Chondrocyte (in vitro differentiated cells): Measurements from ENCODE around the gene MMP20. TPM values are rescaled to one million over a fixed set of nuclear protein-coding genes. Genes with fewer than 3 reads are reported as not detected.

ENCODE experiments used
- DNase-seq: peaks from one replicate; pipeline ENCODE4 v3.0.0; 2021; ENCODE audit warnings: mixed read lengths, low spot score
- H3K27ac Mint-ChIP-seq: one replicate; pipeline ENCODE4 v1.8.0; 2021; ENCODE audit warnings: mild to moderate bottlenecking, moderate library complexity, mixed read lengths; ENCODE audit not compliant: unreplicated experiment
- H3K27me3 Mint-ChIP-seq: 2 replicates; pipeline ENCODE4 v1.8.0; 2021; ENCODE audit warnings: low read depth, mixed read lengths
- H3K36me3 Mint-ChIP-seq: 2 replicates; pipeline ENCODE4 v1.8.0; 2021; ENCODE audit warnings: low read depth, mixed read lengths
- H3K4me1 Mint-ChIP-seq: 2 replicates; pipeline ENCODE4 v1.8.0; 2021; ENCODE audit warnings: low read depth, mild to moderate bottlenecking, mixed read lengths
- H3K4me3 Mint-ChIP-seq: one replicate; pipeline ENCODE4 v1.8.0; 2021; ENCODE audit warnings: mild to moderate bottlenecking, moderate library complexity, mixed read lengths; ENCODE audit not compliant: unreplicated experiment
- H3K9me3 Mint-ChIP-seq: 2 replicates; pipeline ENCODE4 v1.8.0; 2021; ENCODE audit warnings: low read depth, mixed read lengths
- CTCF ChIP-seq: fragments of 200-600 bp; sonication (generic); IDR thresholded peaks from 2 replicates; pipeline ENCODE4 v1.5.0; 2021; ENCODE audit warnings: antibody characterized with exemption, mild to moderate bottlenecking, moderate library complexity
- total RNA-seq: library from RNA; stranded (reverse); gene quantifications from 3 replicates; pipeline ENCODE4 v1.2.1, GENCODE V29; 2021

MMP20 gene
- total RNA-seq, 1 donor from 2014 or later, result not detected

- peaks cover 2% of the 10 kb centered on the region for H3K4me1 Mint-ChIP-seq
- H3K27ac Mint-ChIP-seq, result no peak overlapping the region
- no peak for TF ChIP-seq CTCF
- no peak overlapping the region for H3K4me3 Mint-ChIP-seq
- no peak for DNase-seq
- H3K36me3 Mint-ChIP-seq, result no peaks in the 10 kb centered on the region
- H3K9me3 Mint-ChIP-seq, result peaks cover 7% of the 10 kb centered on the region
- H3K27me3 Mint-ChIP-seq, result no peaks in the 10 kb centered on the region
Measured at GRCh38 chr11:102575012-102575411, 50.1 kb downstream of the MMP20 start.

GRCh38 chr11:102573851-102574250, 51.3 kb downstream of the MMP20 start:
- no peak for TF ChIP-seq CTCF
- H3K27ac Mint-ChIP-seq, result no peak overlapping the region
- H3K4me1 Mint-ChIP-seq, result no peaks in the 10 kb centered on the region
- no peaks in the 10 kb centered on the region for H3K27me3 Mint-ChIP-seq
- H3K4me3 Mint-ChIP-seq, result no peak overlapping the region
- DNase-seq, result no peak
- peaks cover 12% of the 10 kb centered on the region for H3K9me3 Mint-ChIP-seq
- peaks cover 3% of the 10 kb centered on the region for H3K36me3 Mint-ChIP-seq

DNA sequence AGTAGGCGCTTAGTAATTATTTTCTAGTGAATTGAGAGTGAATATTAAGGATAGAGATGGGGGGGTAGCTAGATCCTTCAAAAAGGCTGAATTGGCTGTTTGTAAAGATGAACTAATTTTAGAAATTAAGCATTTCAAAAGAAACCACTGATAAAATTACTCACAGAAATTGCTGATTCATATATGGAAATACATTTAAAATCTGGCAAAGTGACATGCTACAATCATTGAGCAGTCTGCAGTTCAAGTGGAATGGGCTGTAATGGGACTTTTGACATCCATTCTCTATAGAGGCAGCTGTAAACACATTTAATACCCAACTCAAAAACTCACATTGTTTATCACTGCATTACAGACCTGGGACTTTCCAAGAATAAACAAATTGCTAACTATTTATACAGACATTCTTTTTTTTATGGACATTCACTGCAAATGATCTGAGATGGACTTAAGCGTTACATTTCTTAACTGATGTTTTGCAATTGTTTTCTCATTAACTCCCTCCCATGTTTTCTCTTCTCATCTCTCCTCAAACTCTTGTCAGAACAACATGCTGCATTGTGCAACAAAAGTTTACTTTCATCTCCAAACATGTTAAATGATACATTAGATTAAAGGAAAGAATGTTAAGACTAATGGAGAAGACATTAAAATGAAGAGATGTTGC, 52.4 kb downstream of the MMP20 start:
- H3K9me3 Mint-ChIP-seq, result peaks cover 12% of the 10 kb centered on the region
- H3K4me3 Mint-ChIP-seq, result no peak overlapping the region
- no peak for DNase-seq
- H3K36me3 Mint-ChIP-seq, result peaks cover 3% of the 10 kb centered on the region
- no peaks in the 10 kb centered on the region for H3K27me3 Mint-ChIP-seq
- H3K27ac Mint-ChIP-seq, result no peak overlapping the region
- H3K4me1 Mint-ChIP-seq, result no peaks in the 10 kb centered on the region
- no peak for TF ChIP-seq CTCF

DNA sequence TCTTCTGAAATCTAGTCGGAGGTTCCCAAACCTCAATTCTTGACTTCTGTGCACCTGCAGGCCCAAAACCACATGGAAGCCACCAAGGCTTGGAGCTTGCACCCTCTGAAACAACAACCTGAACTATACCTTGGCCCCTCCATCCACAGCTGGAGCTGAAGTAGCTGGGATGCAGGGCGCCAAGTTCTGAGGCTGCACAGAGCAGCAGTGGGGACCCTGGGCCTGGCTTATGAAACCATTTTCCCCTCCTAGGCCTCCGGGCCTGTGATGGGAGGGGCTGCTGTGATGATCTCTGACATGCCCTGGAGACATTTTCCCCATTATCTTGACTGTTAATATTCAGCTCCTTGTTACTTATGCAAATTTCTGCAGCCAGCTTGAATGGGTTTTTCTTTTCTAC, 56.3 kb downstream of the MMP20 start:
- Mint-ChIP-seq H3K27me3 (no peaks in the 10 kb centered on the region), H3K9me3 (peaks cover 17% of the 10 kb centered on the region), H3K4me3 (no peak overlapping the region), H3K36me3 (peaks cover 5% of the 10 kb centered on the region), H3K27ac (no peak overlapping the region), H3K4me1 (peaks cover 4% of the 10 kb centered on the region)
- no peak for TF ChIP-seq CTCF
- DNase-seq, result no peak

- no peak for TF ChIP-seq CTCF
- H3K36me3 Mint-ChIP-seq, result peaks cover 5% of the 10 kb centered on the region
- no peak overlapping the region for H3K27ac Mint-ChIP-seq
- DNase-seq, result no peak
- H3K27me3 Mint-ChIP-seq, result no peaks in the 10 kb centered on the region
- no peak overlapping the region for H3K4me3 Mint-ChIP-seq
- H3K4me1 Mint-ChIP-seq, result peaks cover 29% of the 10 kb centered on the region
- peaks cover 10% of the 10 kb centered on the region for H3K9me3 Mint-ChIP-seq
Measured at GRCh38 chr11:102566112-102566511, 59.0 kb downstream of the MMP20 start.
